HepG2 (cell line): ENCODE results near the gene DYNLL2.

Experiments used
- BRCA1 ChIP-seq: sonication (generic); formaldehyde crosslinking; IDR thresholded peaks from 2 replicates; pipeline ENCODE4 v1.4.0; 2020; ENCODE audit warnings: missing genetic modification reagents
- EP300 ChIP-seq, 3 experiments: sonication (generic) in 1 of 3; formaldehyde crosslinking in 1 of 3; IDR thresholded peaks; 2 replicates each; pipeline versions ENCODE4 v1.5.1 to v1.6.1; 2011 to 2020; ENCODE audit warnings: low read depth in 2 of 3, low read length in 2 of 3, borderline replicate concordance in 1 of 3, improper control_type of control experiment in 1 of 3, mild to moderate bottlenecking in 1 of 3, missing genetic modification reagents in 1 of 3, moderate library complexity in 1 of 3
- EZH2 ChIP-seq: conservative IDR thresholded peaks from 2 replicates; pipeline ENCODE4 v1.6.1; 2012; ENCODE audit warnings: mild to moderate bottlenecking, low read depth, low read length, moderate library complexity
- FOXJ3 ChIP-seq: sonication (generic); formaldehyde crosslinking; IDR thresholded peaks from 2 replicates; pipeline ENCODE4 v1.4.0; 2020; ENCODE audit warnings: missing genetic modification reagents, mild to moderate bottlenecking, borderline replicate concordance
- MXI1 ChIP-seq: IDR thresholded peaks from 3 replicates; pipeline ENCODE4 v1.6.1; 2012; ENCODE audit warnings: low read depth, low read length, inconsistent platforms, borderline replicate concordance
- RELA ChIP-seq: sonication (generic); formaldehyde crosslinking; IDR thresholded peaks from 2 replicates; pipeline ENCODE4 v1.4.0; 2020; ENCODE audit warnings: missing genetic modification reagents
- ZNF274 ChIP-seq: sonication (generic); formaldehyde crosslinking; IDR thresholded peaks from 2 replicates; pipeline ENCODE4 v1.5.1; 2020; ENCODE audit warnings: mild to moderate bottlenecking, missing genetic modification reagents
- ZNF3 ChIP-seq: IDR thresholded peaks from 2 replicates; pipeline ENCODE4 v1.7.0; 2017; ENCODE audit warnings: inconsistent platforms
- ZNF749 ChIP-seq: sonication (generic); formaldehyde crosslinking; IDR thresholded peaks from 2 replicates; pipeline ENCODE4 v1.8.0; 2022; ENCODE audit warnings: mild to moderate bottlenecking, missing genetic modification reagents, moderate library complexity, borderline replicate concordance
- TF ChIP-seq, protein P1 (sequence below): sonication (generic); formaldehyde crosslinking; IDR thresholded peaks from 2 replicates; pipeline ENCODE4 v1.5.0; 2020; ENCODE audit warnings: mild to moderate bottlenecking, missing genetic modification reagents, moderate library complexity
- TF ChIP-seq, protein P2 (sequence below): sonication (generic); formaldehyde crosslinking; IDR thresholded peaks from 2 replicates; pipeline ENCODE4 v1.4.0; 2020; ENCODE audit warnings: missing genetic modification reagents; ENCODE audit errors: not compliant biosample characterization
- TF ChIP-seq, protein P3 (sequence below): sonication (generic); formaldehyde crosslinking; IDR thresholded peaks from 2 replicates; pipeline ENCODE4 v1.4.0; 2020; ENCODE audit warnings: mild to moderate bottlenecking, missing genetic modification reagents, borderline replicate concordance
- TF ChIP-seq, protein P4 (sequence below): sonication (generic); formaldehyde crosslinking; IDR thresholded peaks from 2 replicates; pipeline ENCODE4 v1.4.0; 2020; ENCODE audit warnings: missing genetic modification reagents

DNA sequence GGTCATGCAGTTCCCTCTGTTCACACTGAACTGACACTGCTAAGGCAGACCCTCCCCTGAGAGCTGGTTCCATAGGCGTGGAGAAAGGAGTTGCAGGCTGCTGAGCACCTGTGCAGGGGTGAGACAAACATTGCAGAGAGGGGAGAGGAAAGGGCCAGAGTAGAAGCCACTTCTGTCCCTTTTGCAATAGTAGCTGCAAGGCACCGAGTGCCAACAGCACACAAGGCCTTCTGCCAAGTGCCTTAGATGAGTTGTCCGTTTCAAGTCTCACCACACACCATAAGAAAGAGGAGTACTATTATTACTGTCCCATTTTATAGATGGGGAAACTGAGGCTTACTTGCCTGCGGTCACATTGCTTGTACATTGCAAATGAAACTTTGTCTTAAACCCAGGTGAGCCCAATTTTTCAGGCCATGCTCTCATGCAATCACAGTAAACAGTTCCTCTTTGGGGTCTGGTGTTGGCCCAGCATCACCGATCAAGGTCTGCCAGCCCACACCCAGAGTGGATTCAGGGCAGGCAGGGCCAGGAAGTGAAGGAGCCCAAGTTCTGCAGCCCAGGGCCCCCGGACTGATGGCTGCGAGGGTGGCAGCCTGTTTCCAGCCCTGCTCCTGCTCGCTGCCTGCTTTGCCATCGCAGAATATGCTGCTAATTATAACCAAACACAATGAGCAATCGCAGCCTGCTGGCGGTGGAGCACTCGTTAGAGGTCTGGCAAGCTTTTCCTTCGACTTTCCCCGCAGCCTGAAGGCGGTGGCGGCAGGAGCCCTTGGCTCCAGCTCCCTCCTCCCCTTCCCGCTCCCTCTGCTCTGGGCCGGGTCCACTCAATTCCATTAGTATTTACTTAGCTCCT, 36.8 kb upstream of the DYNLL2 start:
- no peak for TF ChIP-seq RELA (CRISPR knock-in tag)
- TF ChIP-seq, protein P1, sequence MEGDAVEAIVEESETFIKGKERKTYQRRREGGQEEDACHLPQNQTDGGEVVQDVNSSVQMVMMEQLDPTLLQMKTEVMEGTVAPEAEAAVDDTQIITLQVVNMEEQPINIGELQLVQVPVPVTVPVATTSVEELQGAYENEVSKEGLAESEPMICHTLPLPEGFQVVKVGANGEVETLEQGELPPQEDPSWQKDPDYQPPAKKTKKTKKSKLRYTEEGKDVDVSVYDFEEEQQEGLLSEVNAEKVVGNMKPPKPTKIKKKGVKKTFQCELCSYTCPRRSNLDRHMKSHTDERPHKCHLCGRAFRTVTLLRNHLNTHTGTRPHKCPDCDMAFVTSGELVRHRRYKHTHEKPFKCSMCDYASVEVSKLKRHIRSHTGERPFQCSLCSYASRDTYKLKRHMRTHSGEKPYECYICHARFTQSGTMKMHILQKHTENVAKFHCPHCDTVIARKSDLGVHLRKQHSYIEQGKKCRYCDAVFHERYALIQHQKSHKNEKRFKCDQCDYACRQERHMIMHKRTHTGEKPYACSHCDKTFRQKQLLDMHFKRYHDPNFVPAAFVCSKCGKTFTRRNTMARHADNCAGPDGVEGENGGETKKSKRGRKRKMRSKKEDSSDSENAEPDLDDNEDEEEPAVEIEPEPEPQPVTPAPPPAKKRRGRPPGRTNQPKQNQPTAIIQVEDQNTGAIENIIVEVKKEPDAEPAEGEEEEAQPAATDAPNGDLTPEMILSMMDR (CRISPR knock-in tag), result no peak
- TF ChIP-seq, protein P2, sequence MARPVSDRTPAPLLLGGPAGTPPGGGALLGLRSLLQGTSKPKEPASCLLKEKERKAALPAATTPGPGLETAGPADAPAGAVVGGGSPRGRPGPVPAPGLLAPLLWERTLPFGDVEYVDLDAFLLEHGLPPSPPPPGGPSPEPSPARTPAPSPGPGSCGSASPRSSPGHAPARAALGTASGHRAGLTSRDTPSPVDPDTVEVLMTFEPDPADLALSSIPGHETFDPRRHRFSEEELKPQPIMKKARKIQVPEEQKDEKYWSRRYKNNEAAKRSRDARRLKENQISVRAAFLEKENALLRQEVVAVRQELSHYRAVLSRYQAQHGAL (CRISPR knock-in tag), result no peak
- TF ChIP-seq EZH2, result no peak
- no peak for TF ChIP-seq EP300 (IDR thresholded peaks at IDR 0.05; ENCODE audit: low read depth in 2 of 2, low read length in 2 of 2)
- TF ChIP-seq EP300 (CRISPR knock-in tag; IDR thresholded peaks at IDR 0.05; ENCODE audit: borderline replicate concordance), result no peak
- TF ChIP-seq BRCA1, result no peak
- no peak for TF ChIP-seq ZNF274
- TF ChIP-seq, protein P3, sequence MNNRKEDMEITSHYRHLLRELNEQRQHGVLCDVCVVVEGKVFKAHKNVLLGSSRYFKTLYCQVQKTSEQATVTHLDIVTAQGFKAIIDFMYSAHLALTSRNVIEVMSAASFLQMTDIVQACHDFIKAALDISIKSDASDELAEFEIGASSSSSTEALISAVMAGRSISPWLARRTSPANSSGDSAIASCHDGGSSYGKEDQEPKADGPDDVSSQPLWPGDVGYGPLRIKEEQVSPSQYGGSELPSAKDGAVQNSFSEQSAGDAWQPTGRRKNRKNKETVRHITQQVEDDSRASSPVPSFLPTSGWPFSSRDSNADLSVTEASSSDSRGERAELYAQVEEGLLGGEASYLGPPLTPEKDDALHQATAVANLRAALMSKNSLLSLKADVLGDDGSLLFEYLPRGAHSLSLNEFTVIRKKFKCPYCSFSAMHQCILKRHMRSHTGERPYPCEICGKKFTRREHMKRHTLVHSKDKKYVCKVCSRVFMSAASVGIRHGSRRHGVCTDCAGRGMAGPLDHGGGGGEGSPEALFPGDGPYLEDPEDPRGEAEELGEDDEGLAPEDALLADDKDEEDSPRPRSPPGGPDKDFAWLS (CRISPR knock-in tag), result no peak
- TF ChIP-seq, protein P4, sequence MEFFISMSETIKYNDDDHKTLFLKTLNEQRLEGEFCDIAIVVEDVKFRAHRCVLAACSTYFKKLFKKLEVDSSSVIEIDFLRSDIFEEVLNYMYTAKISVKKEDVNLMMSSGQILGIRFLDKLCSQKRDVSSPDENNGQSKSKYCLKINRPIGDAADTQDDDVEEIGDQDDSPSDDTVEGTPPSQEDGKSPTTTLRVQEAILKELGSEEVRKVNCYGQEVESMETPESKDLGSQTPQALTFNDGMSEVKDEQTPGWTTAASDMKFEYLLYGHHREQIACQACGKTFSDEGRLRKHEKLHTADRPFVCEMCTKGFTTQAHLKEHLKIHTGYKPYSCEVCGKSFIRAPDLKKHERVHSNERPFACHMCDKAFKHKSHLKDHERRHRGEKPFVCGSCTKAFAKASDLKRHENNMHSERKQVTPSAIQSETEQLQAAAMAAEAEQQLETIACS, result no peak
- no peak for TF ChIP-seq ZNF749 (CRISPR knock-in tag)
- TF ChIP-seq FOXJ3 (CRISPR knock-in tag), result no peak
- no peak for TF ChIP-seq MXI1
- no peak for TF ChIP-seq ZNF3 (CRISPR knock-in tag)
